NCI-H524 (cell line): ENCODE results near the gene SCTR.

Experiments used
- DNase-seq, 2 experiments: peaks; one replicate each; lab custom pipeline; 2025; lab: John Stamatoyannopoulos, UW

SCTR gene

GRCh38 chr2:119488245-119489214 lies 35.8 kb downstream of the SCTR start:
- no peak for DNase-seq

- DNase-seq = peak in 1 of 2 experiments; percentile 28
Observed at GRCh38 chr2:119487434-119488244, 36.6 kb downstream of the SCTR start.

GRCh38 chr2:119486886-119487285 lies 37.4 kb downstream of the SCTR start:
- no peak for DNase-seq

- no peak for DNase-seq
Observed at GRCh38 chr2:119486196-119486827, 38.0 kb downstream of the SCTR start.

- no peak for DNase-seq
Observed at GRCh38 chr2:119485336-119486110, 38.8 kb downstream of the SCTR start.

- DNase-seq = no peak
Observed at GRCh38 chr2:119484834-119485233, 39.4 kb downstream of the SCTR start.

GRCh38 chr2:119483896-119484718 lies 40.2 kb downstream of the SCTR start:
- DNase-seq = no peak

- DNase-seq = no peak
Observed at GRCh38 chr2:119483395-119483753, 40.9 kb downstream of the SCTR start.

GRCh38 chr2:119482481-119483394 lies 41.5 kb downstream of the SCTR start:
- no peak for DNase-seq

GRCh38 chr2:119481501-119482455 lies 42.5 kb downstream of the SCTR start:
- DNase-seq = no peak

GRCh38 chr2:119480718-119481142 lies 43.6 kb downstream of the SCTR start:
- DNase-seq = no peak

GRCh38 chr2:119480184-119480583 lies 44.1 kb downstream of the SCTR start:
- DNase-seq = no peak

- DNase-seq = no peak
Observed at GRCh38 chr2:119478978-119479295, 45.3 kb downstream of the SCTR start.

- DNase-seq = no peak
Observed at GRCh38 chr2:119478188-119478977, 45.9 kb downstream of the SCTR start.

GRCh38 chr2:119477113-119477505 lies 47.2 kb downstream of the SCTR start:
- DNase-seq = no peak

- DNase-seq = peak; percentile 37 to 67
Observed at GRCh38 chr2:119476301-119477112, 47.8 kb downstream of the SCTR start.

- DNase-seq = no peak
Observed at GRCh38 chr2:119475857-119476244, 48.4 kb downstream of the SCTR start.
